ENCODE results near the gene CDO1. TPM values are rescaled to one million over a fixed set of nuclear protein-coding genes. Genes with fewer than 3 reads are reported as not detected.
"Not testable (repeated sequence)": the region's sequence is repeated elsewhere in the genome, so short reads cannot be mapped to it uniquely, and the experiment has no call there.

Gene CDO1
- total and polyA plus RNA-seq, 9 of the 15 experiments (the other 6 are each of a cell fraction or from before 2014, with no cell fraction given) = 0.16 to 0.22 TPM; not detected in 7

- intact Hi-C loops (cut with micrococcal nuclease) = no loop called here
- Histone ChIP-seq H3K4me2 (ENCODE audit: insufficient read depth, low read length) (no peak overlapping the region), H4K20me1 (replicated peaks; ENCODE audit: control insufficient read depth, insufficient read depth, low read length) (no peaks in the 10 kb centered on the region), H2AFZ (ENCODE audit: low read depth, low read length) (no peak overlapping the region), H3K27me3 (ENCODE audit: control insufficient read depth in 2 of 2, insufficient read depth in 2 of 2, low read length in 2 of 2) (peaks cover 0 to 20% of the 10 kb centered on the region in 2 experiments; a peak in 2 of 5 replicates), H3K4me1 (replicated peaks in 1 of 2; ENCODE audit: control insufficient read depth in 2 of 2, insufficient read depth in 2 of 2, low read length in 2 of 2) (no peaks in the 10 kb centered on the region), H3K9me1 (ENCODE audit: control insufficient read depth, insufficient read depth, low read length) (no peaks in the 10 kb centered on the region), H3K79me2 (ENCODE audit: control insufficient read depth, insufficient read depth, low read length) (no peaks in the 10 kb centered on the region), H3K27ac (ENCODE audit: extremely low read depth, low read depth, low read length) (no peak overlapping the region), H3K9ac (ENCODE audit: insufficient read depth in 1 of 2, low read depth in 2 of 2, low read length in 2 of 2) (no peak overlapping the region), H3K9me3 (replicated peaks; ENCODE audit: control insufficient read depth, insufficient read depth, low read depth, low read length) (no peaks in the 10 kb centered on the region), H3K4me3 (no peak overlapping the region), H3K36me3 (ENCODE audit: control insufficient read depth, insufficient read depth, low read length) (no peaks in the 10 kb centered on the region)
- ATAC-seq = no peak
- no TSS peak for BruUV-seq (replicated peaks)
- DNase-seq (ENCODE audit: extremely low read depth in 1 of 4, low spot score in 3 of 4) = no peak
- CTCF ChIA-PET (ENCODE audit: low intra/inter-chr PET ratio) = no interaction called here
- no peak for TF ChIP-seq ARID2 (IDR thresholded peaks at IDR 0.05)
- TF ChIP-seq FIP1L1 (IDR thresholded peaks at IDR 0.05; ENCODE audit: low read depth, low read length, poor library complexity, severe bottlenecking) = no peak
- TF ChIP-seq MLX (CRISPR knock-in tag; conservative IDR thresholded peaks at IDR 0.05) = no peak
- no peak for TF ChIP-seq ZNF263 (CRISPR knock-in tag; IDR thresholded peaks at IDR 0.05; ENCODE audit: borderline replicate concordance)
- no peak for TF ChIP-seq SMAD2 (IDR thresholded peaks at IDR 0.05; ENCODE audit: low read depth, low read length)
- no peak for TF ChIP-seq TARDBP (IDR thresholded peaks at IDR 0.05)
- TF ChIP-seq ZNF174 (CRISPR knock-in tag; IDR thresholded peaks at IDR 0.05) = no peak
- TF ChIP-seq POLR2A (conservative IDR thresholded peaks at IDR 0.05) = no peak
- no peak for TF ChIP-seq RBFOX2 (IDR thresholded peaks at IDR 0.05; ENCODE audit: low read depth, low read length)
- TF ChIP-seq SMARCA5 (IDR thresholded peaks at IDR 0.05) = no peak
- no peak for TF ChIP-seq ZKSCAN3 (CRISPR knock-in tag; IDR thresholded peaks at IDR 0.05)
- no peak for TF ChIP-seq PTRF (tag; IDR thresholded peaks at IDR 0.05)
- TF ChIP-seq MYNN (IDR thresholded peaks at IDR 0.05) = no peak
- no peak for TF ChIP-seq MYNN (CRISPR knock-in tag; IDR thresholded peaks at IDR 0.05)
- no peak for TF ChIP-seq ATF7 (IDR thresholded peaks at IDR 0.05)
- no peak for TF ChIP-seq MTF1 (CRISPR knock-in tag; IDR thresholded peaks at IDR 0.05; ENCODE audit: borderline replicate concordance)
- 0% methylated on average over 2 of the region's 2 CpGs for WGBS (ENCODE audit: insufficient coverage, low coverage, missing lambda C conversion rate)
- FAIRE-seq = no peak
- in situ Hi-C loops (cut with MboI) = no loop called here
- POLR2A ChIA-PET = interaction anchor here (1.1 kb wide), 1 partner anchor 10 kb away, joined by 4 read pairs; no protein-coding TSS in a partner anchor
Observed at GRCh38 chr5:115809946-115810345, 6.5 kb downstream of the CDO1 start.

GRCh38 chr5:115808066-115808465, 8.4 kb downstream of the CDO1 start:
- WGBS (ENCODE audit: insufficient coverage, low coverage, missing lambda C conversion rate) = 0% methylated on average over 2 of the region's 2 CpGs
- CTCF ChIA-PET (ENCODE audit: low intra/inter-chr PET ratio); H3K9me1 ChIP-seq (ENCODE audit: control insufficient read depth, insufficient read depth, low read length); FAIRE-seq; H3K36me3 ChIP-seq (ENCODE audit: control insufficient read depth, insufficient read depth, low read length); H3K4me2 ChIP-seq (ENCODE audit: insufficient read depth, low read length); ATAC-seq; H3K9ac ChIP-seq (ENCODE audit: insufficient read depth in 1 of 2, low read depth in 2 of 2, low read length in 2 of 2); H3K4me1 ChIP-seq (replicated peaks in 1 of 2; ENCODE audit: control insufficient read depth in 2 of 2, insufficient read depth in 2 of 2, low read length in 2 of 2); H3K27me3 ChIP-seq (ENCODE audit: control insufficient read depth in 2 of 2, insufficient read depth in 2 of 2, low read length in 2 of 2); H3K27ac ChIP-seq (ENCODE audit: extremely low read depth, low read depth, low read length); in situ Hi-C loops (cut with MboI); BruUV-seq (replicated peaks); H3K79me2 ChIP-seq (ENCODE audit: control insufficient read depth, insufficient read depth, low read length); DNase-seq (ENCODE audit: extremely low read depth in 1 of 4, low spot score in 3 of 4); intact Hi-C loops (cut with micrococcal nuclease); H3K9me3 ChIP-seq (replicated peaks; ENCODE audit: control insufficient read depth, insufficient read depth, low read depth, low read length); H2AFZ ChIP-seq (ENCODE audit: low read depth, low read length); POLR2A ChIA-PET; H3K4me3 ChIP-seq; H4K20me1 ChIP-seq (replicated peaks; ENCODE audit: control insufficient read depth, insufficient read depth, low read length): not testable (repeated sequence)
